Keratinocyte (primary cell): Measurements from ENCODE around the gene RPL18. TPM values are rescaled to one million over a fixed set of nuclear protein-coding genes. Genes with fewer than 3 reads are reported as not detected.

ENCODE experiments used
- DNase-seq: peaks from one replicate; pipeline ENCODE4 v3.0.0-alpha.2; 2011; ENCODE audit warnings: low read depth, missing footprints, low spot score
- FAIRE-seq: peaks from 2 replicates; lab custom pipeline; 2011; peaks lifted over from hg19 to GRCh38; lab: Jason Lieb, UNC
- H2AFZ ChIP-seq: 2 replicates; pipeline ENCODE4 v1.6.0; 2012; ENCODE audit warnings: low read length, control low read depth, inconsistent platforms; ENCODE audit not compliant: control insufficient read depth
- H3K27ac ChIP-seq: 2 replicates; pipeline ENCODE4 v1.5.1; 2011; ENCODE audit warnings: low read length; ENCODE audit not compliant: control insufficient read depth, insufficient read depth
- H3K27me3 ChIP-seq: 3 replicates; pipeline ENCODE4 v1.6.0; 2011; ENCODE audit warnings: low read length; ENCODE audit not compliant: control insufficient read depth, insufficient read depth; ENCODE audit errors: extremely low read depth
- H3K36me3 ChIP-seq, 2 experiments: 2 replicates in 1 of 2; 3 replicates in 1 of 2; pipeline ENCODE4 v1.5.1; 2011; ENCODE audit warnings: low read length in 2 of 2, mild to moderate bottlenecking in 1 of 2; ENCODE audit not compliant: control insufficient read depth in 2 of 2, insufficient read depth in 2 of 2; ENCODE audit errors: extremely low read depth in 1 of 2
- H3K4me1 ChIP-seq: 3 replicates; pipeline ENCODE4 v1.5.1; 2011; ENCODE audit warnings: low read length; ENCODE audit not compliant: control insufficient read depth, insufficient read depth; ENCODE audit errors: extremely low read depth
- H3K4me2 ChIP-seq: 3 replicates; pipeline ENCODE4 v1.6.0; 2011; ENCODE audit warnings: low read depth, low read length; ENCODE audit not compliant: control insufficient read depth, insufficient read depth; ENCODE audit errors: extremely low read depth
- H3K4me3 ChIP-seq, 3 experiments: fragments of 200-600 bp in 1 of 3; sonication (generic) in 1 of 3; 2 replicates in 2 of 3; 3 replicates in 1 of 3; pipeline ENCODE4 v1.5.1; 2011 to 2016; ENCODE audit warnings: low read length in 3 of 3, mild to moderate bottlenecking in 3 of 3, control low read depth in 2 of 3, inconsistent platforms in 1 of 3, low read depth in 1 of 3, mixed read lengths in 1 of 3, mixed run types in 1 of 3, moderate library complexity in 1 of 3; ENCODE audit not compliant: control insufficient read depth in 2 of 3, insufficient read depth in 2 of 3; ENCODE audit errors: extremely low read depth in 1 of 3
- H3K79me2 ChIP-seq: 2 replicates; pipeline ENCODE4 v1.6.0; 2012; ENCODE audit warnings: low read length; ENCODE audit not compliant: control insufficient read depth, insufficient read depth
- H3K9ac ChIP-seq: 3 replicates; pipeline ENCODE4 v1.6.0; 2011; ENCODE audit warnings: low read length; ENCODE audit not compliant: control insufficient read depth, insufficient read depth; ENCODE audit errors: extremely low read depth
- H3K9me1 ChIP-seq: 3 replicates; pipeline ENCODE4 v1.6.0; 2011; ENCODE audit warnings: low read length; ENCODE audit not compliant: control insufficient read depth, insufficient read depth; ENCODE audit errors: extremely low read depth
- H3K9me3 ChIP-seq: 2 replicates; pipeline ENCODE4 v1.5.1; 2012; ENCODE audit warnings: low read depth, low read length; ENCODE audit not compliant: control insufficient read depth
- H4K20me1 ChIP-seq: 3 replicates; pipeline ENCODE4 v1.6.0; 2011; ENCODE audit warnings: low read length; ENCODE audit not compliant: control insufficient read depth, insufficient read depth; ENCODE audit errors: extremely low read depth
- CTCF ChIP-seq, 3 experiments: IDR thresholded peaks in 1 of 3; conservative IDR thresholded peaks in 1 of 3; optimal IDR thresholded peaks in 1 of 3; 2 replicates in 2 of 3; 3 replicates in 1 of 3; pipeline versions ENCODE3 to v1.5.1; 2011; ENCODE audit warnings: low read length in 3 of 3, mild to moderate bottlenecking in 3 of 3, moderate library complexity in 2 of 3, control low read depth in 1 of 3, inconsistent platforms in 1 of 3; ENCODE audit not compliant: insufficient read depth in 2 of 3; ENCODE audit errors: extremely low read depth in 1 of 3
- EZH2 ChIP-seq: IDR thresholded peaks from one replicate; pipeline ENCODE4 v1.6.1; 2012; ENCODE audit warnings: inconsistent platforms, mild to moderate bottlenecking, low read length, moderate library complexity
- dilution Hi-C: fragments of 300-500 bp; cut with MboI; formaldehyde crosslinking; loops from one replicate; pipeline ENCODE4 v1.7.0; 2020; ENCODE audit warnings: low sequenced_read_pairs; ENCODE audit not compliant: extremely low pct_ligation_motif_present
- polyA plus RNA-seq, 5 experiments: library from polyadenylated mRNA; depleted of rRNA in 3 of 5; stranded (reverse) in 3 of 5; stranded (forward) in 1 of 5; unstranded in 1 of 5; fragments of >200 nt; gene quantifications; 1 replicate in 1 of 5; 2 replicates in 3 of 5; 3 replicates in 1 of 5; pipeline versions ENCODE4 v1.2.1 to v1.2.3, GENCODE V29; 2011 to 2012; ENCODE audit warnings: missing spikeins in 2 of 5, low read depth in 1 of 5, low replicate concordance in 1 of 5

Gene RPL18
- polyA plus RNA-seq, 1 donor (not counting 4 experiments of a cell fraction or from before 2014, with no cell fraction given): 1,015 TPM

GRCh38 chr19:48568345-48568886, 50.6 kb downstream of the RPL18 start:
- H3K27ac ChIP-seq: no peak overlapping the region
- no peak for DNase-seq
- peak overlapping the region in 2 of 3 experiments; percentile 15 to 34 for H3K4me3 ChIP-seq
- dilution Hi-C loops: no loop called here
- H3K9me3 ChIP-seq: no peaks in the 10 kb centered on the region
- H3K9me1 ChIP-seq: no peaks in the 10 kb centered on the region
- no peaks in the 10 kb centered on the region for H4K20me1 ChIP-seq
- H3K79me2 ChIP-seq: no peaks in the 10 kb centered on the region
- H3K27me3 ChIP-seq: no peaks in the 10 kb centered on the region
- no peaks in the 10 kb centered on the region for H3K36me3 ChIP-seq
- TF ChIP-seq EZH2 (no peak), CTCF (optimal IDR thresholded peaks at IDR 0.05 in 1 of 3, IDR thresholded peaks at IDR 0.05 in 1 of 3, conservative IDR thresholded peaks at IDR 0.05 in 1 of 3; ENCODE audit: extremely low read depth in 1 of 3, insufficient read depth in 2 of 3, low read length in 3 of 3) (no peak)
- FAIRE-seq: peak; percentile 73
- peak overlapping the region; percentile 50 for H3K9ac ChIP-seq
- H2AFZ ChIP-seq: peak overlapping the region; percentile 54
- H3K4me1 ChIP-seq: peaks cover 10% of the 10 kb centered on the region
- peak overlapping the region; percentile 72 for H3K4me2 ChIP-seq

Other genes with a start within 250 kb of the RPL18 start
- gene KDELR1, start 227.6 kb downstream of the RPL18 start, polyA plus RNA-seq: 84.0 to 183 TPM (median 105 TPM) in 3 replicates
- gene GRIN2D, start 225.5 kb downstream of the RPL18 start, polyA plus RNA-seq: 0.01 to 0.14 TPM (median 0.04 TPM) in 3 replicates
- 23.0 to 35.4 TPM (median 26.1 TPM) in 3 replicates for gene GRWD1, start 173.2 kb downstream of the RPL18 start, polyA plus RNA-seq
- gene KCNJ14, start 163.6 kb downstream of the RPL18 start, polyA plus RNA-seq: 0.34 to 0.46 TPM (median 0.39 TPM) in 3 replicates
- 27.0 to 33.5 TPM (median 32.2 TPM) in 3 replicates for gene CYTH2, start 149.8 kb downstream of the RPL18 start, polyA plus RNA-seq
- 0.51 to 0.76 TPM (median 0.68 TPM) in 3 replicates for gene LMTK3, start 107.3 kb downstream of the RPL18 start, polyA plus RNA-seq
- gene SULT2B1, start 67.0 kb downstream of the RPL18 start, polyA plus RNA-seq: 6.0 to 10.2 TPM (median 8.9 TPM) in 3 replicates
- 0.08 TPM in 1 of 3 replicates, not detected in the others for gene SPACA4, start 12.4 kb downstream of the RPL18 start, polyA plus RNA-seq
- gene FAM83E, start 4.1 kb downstream of the RPL18 start, polyA plus RNA-seq: 0.06 to 0.31 TPM (median 0.17 TPM) in 3 replicates
- 2.8 to 3.8 TPM (median 3.4 TPM) in 3 replicates for gene SPHK2, start 328 bp upstream of the RPL18 start, polyA plus RNA-seq
- gene DBP, start 18.2 kb upstream of the RPL18 start, polyA plus RNA-seq: 0.79 to 2.0 TPM (median 1.0 TPM) in 3 replicates
- gene CA11, start 27.0 kb upstream of the RPL18 start, polyA plus RNA-seq: 1.6 to 3.9 TPM (median 1.7 TPM) in 3 replicates
- 0.07 to 0.19 TPM (median 0.07 TPM) in 3 replicates for gene NTN5, start 53.8 kb upstream of the RPL18 start, polyA plus RNA-seq
- gene FUT2, start 76.8 kb upstream of the RPL18 start, polyA plus RNA-seq: 2.3 to 4.0 TPM (median 3.7 TPM) in 3 replicates
- gene MAMSTR, start 100.5 kb upstream of the RPL18 start, polyA plus RNA-seq: 0.35 to 0.39 TPM (median 0.37 TPM) in 3 replicates
- 2.2 to 4.8 TPM (median 2.3 TPM) in 3 replicates for gene RASIP1, start 121.4 kb upstream of the RPL18 start, polyA plus RNA-seq
- gene IZUMO1, start 127.7 kb upstream of the RPL18 start, polyA plus RNA-seq: 0.28 to 0.75 TPM (median 0.63 TPM) in 3 replicates
- 3.2 to 5.3 TPM (median 3.7 TPM) in 3 replicates for gene FUT1, start 133.5 kb upstream of the RPL18 start, polyA plus RNA-seq
- gene FGF21, start 136.3 kb upstream of the RPL18 start, polyA plus RNA-seq: not detected in 3 replicates
- gene BCAT2, start 191.9 kb upstream of the RPL18 start, polyA plus RNA-seq: 19.0 to 27.3 TPM (median 20.4 TPM) in 3 replicates
- 0.92 to 1.2 TPM (median 1.0 TPM) in 3 replicates for gene HSD17B14, start 217.3 kb upstream of the RPL18 start, polyA plus RNA-seq
- 1.2 to 2.2 TPM (median 1.8 TPM) in 3 replicates for gene PLEKHA4, start 249.4 kb upstream of the RPL18 start, polyA plus RNA-seq